HepG2 (cell line): ENCODE data around the gene NINL. TPM values are rescaled to one million over a fixed set of nuclear protein-coding genes. Genes with fewer than 3 reads are reported as not detected.
A peak's percentile ranks its signal among the peaks of the same experiment; 100 is the strongest.

Experiments
- ATAC-seq: fragments of 200-7000 bp; cut with Tn5 transposase; 3 replicates; pipeline ENCODE4 v1.9.1; 2020; ENCODE audit warnings: mild to moderate bottlenecking, moderate library complexity
- BruUV-seq: library from RNA; stranded (reverse); fragments of 400-500 nt; replicated peaks from 2 replicates; lab custom pipeline; 2021; lab: Mats Ljungman, UMichigan
- CTCF ChIA-PET: fragments of 300-600 bp; formaldehyde crosslinking; extraction: SDS; loops from one replicate; lab custom pipeline; 2021; ENCODE audit warnings: low total read pairs, inconsistent platforms, low intra/inter-chr PET ratio; lab: Yijun Ruan, JAX
- POLR2A ChIA-PET: fragments of 350-600 bp; sonication (Branson Sonifier 250); formaldehyde crosslinking; loops from one replicate; lab custom pipeline; 2020; ENCODE audit warnings: antibody characterized with exemption, inconsistent platforms; lab: Yijun Ruan, JAX
- DNase-seq: peaks from one replicate; pipeline ENCODE4 v3.0.0-alpha.2; 2015; ENCODE audit warnings: low spot score
- FAIRE-seq: peaks from 3 replicates; lab custom pipeline; 2011; peaks lifted over from hg19 to GRCh38; lab: Jason Lieb, UNC
- H2AFZ ChIP-seq: one replicate; pipeline ENCODE4 v1.6.1; 2011; ENCODE audit warnings: low read length, inconsistent platforms
- H3K27ac ChIP-seq: fragments of 300-600 bp; 3 replicates; pipeline ENCODE4 v1.8.0; 2011; ENCODE audit warnings: mixed run types, mild to moderate bottlenecking, mixed read lengths, low read length, inconsistent platforms; ENCODE audit not compliant: insufficient read depth; ENCODE audit errors: extremely low read length
- H3K27me3 ChIP-seq, 2 experiments: fragments of 200-600 bp in 1 of 2; 2 replicates in 1 of 2; 3 replicates in 1 of 2; pipeline versions ENCODE4 v1.6.0 to v1.8.0; 2011; ENCODE audit warnings: low read length in 2 of 2, mild to moderate bottlenecking in 2 of 2, moderate library complexity in 2 of 2, inconsistent platforms in 1 of 2; ENCODE audit not compliant: insufficient read depth in 2 of 2, control insufficient read depth in 1 of 2
- H3K36me3 ChIP-seq, 2 experiments: fragments of 200-600 bp in 1 of 2; replicated peaks in 1 of 2; 2 replicates in 1 of 2; 3 replicates in 1 of 2; pipeline versions ENCODE4 v1.5.1 to v1.8.0; 2011; ENCODE audit warnings: low read length in 2 of 2, inconsistent platforms in 1 of 2; ENCODE audit not compliant: insufficient read depth in 2 of 2, control insufficient read depth in 1 of 2
- H3K4me1 ChIP-seq: 2 replicates; pipeline ENCODE4 v1.5.1; 2012; ENCODE audit warnings: low read length, inconsistent platforms; ENCODE audit not compliant: insufficient read depth
- H3K4me2 ChIP-seq: 2 replicates; pipeline ENCODE4 v1.6.0; 2011; ENCODE audit warnings: low read depth, low read length, inconsistent platforms
- H3K4me3 ChIP-seq, 3 experiments: fragments of 200-600 bp in 1 of 3; sonication (generic), shearing (Covaris generic) in 1 of 3; replicated peaks in 1 of 3; 2 replicates each; pipeline ENCODE4 v1.5.1; 2011 to 2016; ENCODE audit warnings: low read length in 3 of 3, inconsistent platforms in 2 of 3, low read depth in 2 of 3, mild to moderate bottlenecking in 2 of 3, control low read depth in 1 of 3, mixed read lengths in 1 of 3; ENCODE audit not compliant: insufficient read depth in 1 of 3
- H3K79me2 ChIP-seq: one replicate; pipeline ENCODE4 v1.6.1; 2011; ENCODE audit warnings: low read length, inconsistent platforms; ENCODE audit not compliant: insufficient read depth
- H3K9ac ChIP-seq: 2 replicates; pipeline ENCODE4 v1.6.0; 2011; ENCODE audit warnings: mild to moderate bottlenecking, low read depth, low read length, inconsistent platforms; ENCODE audit not compliant: insufficient read depth
- H3K9me3 ChIP-seq: 2 replicates; pipeline ENCODE4 v1.5.1; 2012; ENCODE audit warnings: mild to moderate bottlenecking, low read length
- H4K20me1 ChIP-seq: 2 replicates; pipeline ENCODE4 v1.6.0; 2011; ENCODE audit warnings: inconsistent platforms, mild to moderate bottlenecking, low read length, moderate library complexity; ENCODE audit not compliant: insufficient read depth
- BHLHE40 ChIP-seq: IDR thresholded peaks from 2 replicates; pipeline ENCODE4 v1.6.1; 2011; ENCODE audit warnings: low read length, improper control_type of control experiment
- CAMTA2 ChIP-seq: sonication (generic); formaldehyde crosslinking; IDR thresholded peaks from 2 replicates; pipeline ENCODE4 v1.4.0; 2020; ENCODE audit warnings: mild to moderate bottlenecking, missing genetic modification reagents, borderline replicate concordance
- GLMP ChIP-seq: sonication (generic); formaldehyde crosslinking; IDR thresholded peaks from 2 replicates; pipeline ENCODE4 v1.9.0; 2021; ENCODE audit warnings: missing genetic modification reagents, mild to moderate bottlenecking, borderline replicate concordance
- MEF2D ChIP-seq: sonication (generic); formaldehyde crosslinking; IDR thresholded peaks from 2 replicates; pipeline ENCODE4 v1.5.1; 2020; ENCODE audit warnings: mild to moderate bottlenecking, missing genetic modification reagents
- REPIN1 ChIP-seq: sonication (generic); formaldehyde crosslinking; IDR thresholded peaks from 2 replicates; pipeline ENCODE4 v1.8.0; 2022; ENCODE audit warnings: missing genetic modification reagents, low read depth, mild to moderate bottlenecking, borderline replicate concordance
- SMARCC2 ChIP-seq: fragments of 450-650 bp; IDR thresholded peaks from 2 replicates; pipeline ENCODE4 v1.6.1; 2017; ENCODE audit warnings: antibody characterized with exemption, mild to moderate bottlenecking
- XRCC5 ChIP-seq: fragments of 200-400 bp; formaldehyde crosslinking; optimal IDR thresholded peaks from 2 replicates; pipeline ENCODE3; 2017; ENCODE audit warnings: mild to moderate bottlenecking, low read length
- ZBTB8A ChIP-seq: sonication (generic); formaldehyde crosslinking; IDR thresholded peaks from 2 replicates; pipeline ENCODE4 v1.4.0; 2020; ENCODE audit warnings: mild to moderate bottlenecking, low read depth, missing genetic modification reagents, borderline replicate concordance
- ZNF205 ChIP-seq: IDR thresholded peaks from 2 replicates; pipeline ENCODE4 v1.6.1; 2018; ENCODE audit warnings: missing biosample characterization, missing genetic modification reagents
- ZNF747 ChIP-seq: sonication (generic); formaldehyde crosslinking; IDR thresholded peaks from 2 replicates; pipeline ENCODE4 v1.8.1; 2023; ENCODE audit warnings: missing genetic modification reagents, mild to moderate bottlenecking, borderline replicate concordance
- WGBS: methylation state at CpG from one replicate; pipeline ENCODE4 v1.1.6; 2017; ENCODE audit warnings: low lambda C conversion rate; 5-methylcytosine and 5-hydroxymethylcytosine counted together
- in situ Hi-C: cut with HindIII; loops from 2 replicates; pipeline ENCODE4 v1.10.0; 2017; ENCODE audit warnings: low pct_unique_long_range_greater_than_20kb; ENCODE audit not compliant: extremely low pct_ligation_motif_present
- intact Hi-C: fragments of 100-400 bp; cut with micrococcal nuclease; formaldehyde crosslinking; loops from one replicate; pipeline ENCODE4 v1.10.0; 2022; ENCODE audit not compliant: unreplicated experiment
- polyA plus RNA-seq, 8 experiments: library from polyadenylated mRNA; depleted of rRNA in 3 of 8; stranded (reverse) in 7 of 8; unstranded in 1 of 8; fragments of >200 nt; fragmentation: Illumina TruSeq in 4 of 8; extraction: Trizol in 4 of 8; gene quantifications; 2 replicates each; pipeline versions ENCODE4 v1.2.1 to v1.2.3, GENCODE V29; 2011 to 2016; ENCODE audit warnings: low read depth in 4 of 8, missing spikeins in 1 of 8, mixed read lengths in 1 of 8; ENCODE audit not compliant: insufficient read depth in 1 of 8
- total RNA-seq, 5 experiments: library from RNA; depleted of rRNA; stranded (reverse); fragments of >200 nt; fragmentation: Illumina TruSeq; extraction: Trizol; gene quantifications; 2 replicates each; pipeline ENCODE4 v1.2.3, GENCODE V29; 2016; ENCODE audit warnings: low read depth in 1 of 5
- TF ChIP-seq, protein P1 (sequence below): sonication (generic); formaldehyde crosslinking; IDR thresholded peaks from 2 replicates; pipeline ENCODE4 v1.4.0; 2020; ENCODE audit warnings: missing genetic modification reagents, borderline replicate concordance
- TF ChIP-seq, protein P2 (sequence below): sonication (generic); formaldehyde crosslinking; IDR thresholded peaks from 2 replicates; pipeline ENCODE4 v1.5.0; 2020; ENCODE audit warnings: mild to moderate bottlenecking, missing genetic modification reagents
- TF ChIP-seq, protein P3 (sequence below): sonication (generic); formaldehyde crosslinking; IDR thresholded peaks from 2 replicates; pipeline ENCODE4 v1.8.0; 2022; ENCODE audit warnings: mild to moderate bottlenecking, missing genetic modification reagents, borderline replicate concordance

Gene NINL
- total and polyA plus RNA-seq, 2 of the 13 experiments (the other 11 are each of a cell fraction or from before 2014, with no cell fraction given), result 32.3 to 34.3 TPM

DNA sequence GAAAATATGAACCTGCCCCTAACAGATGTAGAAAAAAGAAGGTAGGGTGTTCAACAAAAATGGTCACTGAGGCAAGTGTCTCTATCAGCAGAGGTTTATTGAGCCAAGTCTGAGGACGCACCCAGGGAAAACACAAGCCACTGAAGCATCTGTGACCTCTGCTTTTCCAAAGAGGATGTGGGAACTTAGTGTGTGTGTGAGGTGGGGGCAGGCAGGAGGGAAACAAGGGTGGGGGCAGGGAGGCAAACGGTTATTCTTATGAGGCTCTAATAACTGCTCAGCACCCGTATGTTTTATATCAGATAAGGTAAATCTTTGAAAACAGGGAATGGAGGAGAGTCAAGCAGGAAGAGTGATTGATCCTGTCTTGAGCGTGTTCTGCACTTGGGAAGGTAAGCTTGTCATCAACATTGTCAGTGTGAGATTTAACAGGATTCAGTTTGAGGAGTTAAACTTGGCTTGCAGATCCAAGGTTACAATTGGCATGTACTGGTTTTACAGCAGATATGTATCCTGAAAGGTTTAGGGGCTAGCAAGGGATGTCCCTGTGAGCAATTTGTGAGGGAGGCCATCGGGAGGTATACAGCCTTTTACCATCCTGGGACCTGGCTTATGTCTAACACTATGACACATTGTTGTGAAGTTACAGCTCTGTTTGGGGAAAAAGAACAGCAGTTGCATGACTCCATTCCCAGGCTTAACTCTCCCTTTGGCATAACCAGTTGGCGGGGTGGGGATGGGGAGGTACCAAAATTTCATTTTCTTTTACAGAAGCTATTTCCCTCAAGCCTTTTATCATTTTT is 33.7 kb downstream of the NINL start:
- ATAC-seq (0 out of 3 replicates have a peak, but pooled peaks have one; percentile 4), DNase-seq (no peak), FAIRE-seq (no peak)
- 81% methylated on average over 6 of the region's 6 CpGs for WGBS
- Histone ChIP-seq H3K36me3 (peaks cover 4 to 13% of the 10 kb centered on the region in 2 experiments), H3K27ac (no peak overlapping the region), H2AFZ (no peak overlapping the region), H4K20me1 (peaks cover 31% of the 10 kb centered on the region; the same call in 1 of the 2 replicates), H3K4me2 (no peak overlapping the region; the same call in 1 of the 2 replicates), H3K27me3 (no peaks in the 10 kb centered on the region), H3K9me3 (no peaks in the 10 kb centered on the region), H3K4me3 (no peak overlapping the region; a peak in 1 of 6 replicates), H3K9ac (no peak overlapping the region), H3K4me1 (peaks cover 79% of the 10 kb centered on the region), H3K79me2 (peaks cover 61% of the 10 kb centered on the region)
- intact Hi-C loops (no loop called here), in situ Hi-C loops (no loop called here)
- TF ChIP-seq REPIN1 (CRISPR knock-in tag) (no peak), CAMTA2 (CRISPR knock-in tag) (no peak), ZNF747 (no peak), MEF2D (CRISPR knock-in tag) (no peak), SMARCC2 (no peak), GLMP (no peak), XRCC5 (no peak), ZBTB8A (CRISPR knock-in tag) (no peak), ZNF205 (CRISPR knock-in tag) (no peak), BHLHE40 (no peak)
- TF ChIP-seq, protein P1, sequence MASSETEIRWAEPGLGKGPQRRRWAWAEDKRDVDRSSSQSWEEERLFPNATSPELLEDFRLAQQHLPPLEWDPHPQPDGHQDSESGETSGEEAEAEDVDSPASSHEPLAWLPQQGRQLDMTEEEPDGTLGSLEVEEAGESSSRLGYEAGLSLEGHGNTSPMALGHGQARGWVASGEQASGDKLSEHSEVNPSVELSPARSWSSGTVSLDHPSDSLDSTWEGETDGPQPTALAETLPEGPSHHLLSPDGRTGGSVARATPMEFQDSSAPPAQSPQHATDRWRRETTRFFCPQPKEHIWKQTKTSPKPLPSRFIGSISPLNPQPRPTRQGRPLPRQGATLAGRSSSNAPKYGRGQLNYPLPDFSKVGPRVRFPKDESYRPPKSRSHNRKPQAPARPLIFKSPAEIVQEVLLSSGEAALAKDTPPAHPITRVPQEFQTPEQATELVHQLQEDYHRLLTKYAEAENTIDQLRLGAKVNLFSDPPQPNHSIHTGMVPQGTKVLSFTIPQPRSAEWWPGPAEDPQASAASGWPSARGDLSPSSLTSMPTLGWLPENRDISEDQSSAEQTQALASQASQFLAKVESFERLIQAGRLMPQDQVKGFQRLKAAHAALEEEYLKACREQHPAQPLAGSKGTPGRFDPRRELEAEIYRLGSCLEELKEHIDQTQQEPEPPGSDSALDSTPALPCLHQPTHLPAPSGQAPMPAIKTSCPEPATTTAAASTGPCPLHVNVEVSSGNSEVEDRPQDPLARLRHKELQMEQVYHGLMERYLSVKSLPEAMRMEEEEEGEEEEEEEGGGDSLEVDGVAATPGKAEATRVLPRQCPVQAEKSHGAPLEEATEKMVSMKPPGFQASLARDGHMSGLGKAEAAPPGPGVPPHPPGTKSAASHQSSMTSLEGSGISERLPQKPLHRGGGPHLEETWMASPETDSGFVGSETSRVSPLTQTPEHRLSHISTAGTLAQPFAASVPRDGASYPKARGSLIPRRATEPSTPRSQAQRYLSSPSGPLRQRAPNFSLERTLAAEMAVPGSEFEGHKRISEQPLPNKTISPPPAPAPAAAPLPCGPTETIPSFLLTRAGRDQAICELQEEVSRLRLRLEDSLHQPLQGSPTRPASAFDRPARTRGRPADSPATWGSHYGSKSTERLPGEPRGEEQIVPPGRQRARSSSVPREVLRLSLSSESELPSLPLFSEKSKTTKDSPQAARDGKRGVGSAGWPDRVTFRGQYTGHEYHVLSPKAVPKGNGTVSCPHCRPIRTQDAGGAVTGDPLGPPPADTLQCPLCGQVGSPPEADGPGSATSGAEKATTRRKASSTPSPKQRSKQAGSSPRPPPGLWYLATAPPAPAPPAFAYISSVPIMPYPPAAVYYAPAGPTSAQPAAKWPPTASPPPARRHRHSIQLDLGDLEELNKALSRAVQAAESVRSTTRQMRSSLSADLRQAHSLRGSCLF, result no peak
- TF ChIP-seq, protein P2, sequence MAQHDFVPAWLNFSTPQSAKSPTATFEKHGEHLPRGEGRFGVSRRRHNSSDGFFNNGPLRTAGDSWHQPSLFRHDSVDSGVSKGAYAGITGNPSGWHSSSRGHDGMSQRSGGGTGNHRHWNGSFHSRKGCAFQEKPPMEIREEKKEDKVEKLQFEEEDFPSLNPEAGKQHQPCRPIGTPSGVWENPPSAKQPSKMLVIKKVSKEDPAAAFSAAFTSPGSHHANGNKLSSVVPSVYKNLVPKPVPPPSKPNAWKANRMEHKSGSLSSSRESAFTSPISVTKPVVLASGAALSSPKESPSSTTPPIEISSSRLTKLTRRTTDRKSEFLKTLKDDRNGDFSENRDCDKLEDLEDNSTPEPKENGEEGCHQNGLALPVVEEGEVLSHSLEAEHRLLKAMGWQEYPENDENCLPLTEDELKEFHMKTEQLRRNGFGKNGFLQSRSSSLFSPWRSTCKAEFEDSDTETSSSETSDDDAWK (CRISPR knock-in tag), result no peak
- TF ChIP-seq, protein P3, sequence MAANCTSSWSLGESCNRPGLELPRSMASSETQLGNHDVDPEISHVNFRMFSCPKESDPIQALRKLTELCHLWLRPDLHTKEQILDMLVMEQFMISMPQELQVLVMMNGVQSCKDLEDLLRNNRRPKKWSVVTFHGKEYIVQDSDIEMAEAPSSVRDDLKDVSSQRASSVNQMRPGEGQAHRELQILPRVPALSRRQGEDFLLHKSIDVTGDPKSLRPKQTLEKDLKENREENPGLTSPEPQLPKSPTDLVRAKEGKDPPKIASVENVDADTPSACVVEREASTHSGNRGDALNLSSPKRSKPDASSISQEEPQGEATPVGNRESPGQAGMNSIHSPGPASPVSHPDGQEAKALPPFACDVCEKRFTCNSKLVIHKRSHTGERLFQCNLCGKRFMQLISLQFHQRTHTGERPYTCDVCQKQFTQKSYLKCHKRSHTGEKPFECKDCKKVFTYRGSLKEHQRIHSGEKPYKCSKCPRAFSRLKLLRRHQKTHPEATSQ, result no peak
- BruUV-seq, result no TSS peak
- CTCF ChIA-PET, result interaction anchor here (1.0 kb wide), 1 partner anchor 16 kb away, joined by 3 read pairs; no protein-coding TSS in a partner anchor
- POLR2A ChIA-PET, result interaction anchor here (0.8 to 2.1 kb wide), 4 partner anchors 8 to 242 kb away, joined by 3 to 9 read pairs (median 4); no protein-coding TSS in a partner anchor
